H9 (cell line): ENCODE results near the gene CLIC3. TPM values are rescaled to one million over a fixed set of nuclear protein-coding genes. Genes with fewer than 3 reads are reported as not detected.

ENCODE experiments used
- DNase-seq: peaks from one replicate; pipeline ENCODE4 v3.0.0-alpha.2; 2017
- H2AFZ ChIP-seq: one replicate; pipeline ENCODE4 v1.6.1; 2013; ENCODE audit warnings: mild to moderate bottlenecking, low read length, control low read depth, moderate library complexity
- H2AK5ac ChIP-seq: 2 replicates; pipeline ENCODE4 v1.6.1; 2013; ENCODE audit warnings: low read length, control low read depth, mixed read lengths; ENCODE audit not compliant: insufficient read length
- H2BK120ac ChIP-seq: one replicate; pipeline ENCODE4 v1.6.1; 2013; ENCODE audit warnings: low read depth, mild to moderate bottlenecking, low read length, control low read depth, inconsistent platforms; ENCODE audit not compliant: poor library complexity, severe bottlenecking
- H2BK12ac ChIP-seq: 2 replicates; pipeline ENCODE4 v1.6.1; 2013; ENCODE audit warnings: low read length, control low read depth, mixed read lengths, low read depth; ENCODE audit not compliant: insufficient read length
- H2BK15ac ChIP-seq: 2 replicates; pipeline ENCODE4 v1.6.1; 2013; ENCODE audit warnings: low read depth, low read length, control low read depth
- H2BK20ac ChIP-seq: one replicate; pipeline ENCODE4 v1.6.1; 2013; ENCODE audit warnings: low read depth, mild to moderate bottlenecking, low read length, control low read depth, inconsistent platforms; ENCODE audit not compliant: poor library complexity, severe bottlenecking
- H2BK5ac ChIP-seq: 2 replicates; pipeline ENCODE4 v1.6.1; 2013; ENCODE audit warnings: low read length, control low read depth, mixed read lengths; ENCODE audit not compliant: insufficient read length
- H3K14ac ChIP-seq: 2 replicates; pipeline ENCODE4 v1.6.1; 2013; ENCODE audit warnings: low read length, control low read depth; ENCODE audit not compliant: insufficient read depth
- H3K18ac ChIP-seq: 2 replicates; pipeline ENCODE4 v1.6.1; 2013; ENCODE audit warnings: low read depth, mild to moderate bottlenecking, mixed read lengths, low read length, control low read depth; ENCODE audit not compliant: insufficient read length
- H3K23ac ChIP-seq: 2 replicates; pipeline ENCODE4 v1.6.1; 2013; ENCODE audit warnings: low read length, control low read depth, mixed read lengths, low read depth; ENCODE audit not compliant: insufficient read length
- H3K23me2 ChIP-seq: 2 replicates; pipeline ENCODE4 v1.6.1; 2013; ENCODE audit warnings: low read depth, mild to moderate bottlenecking, mixed read lengths, low read length, control low read depth; ENCODE audit not compliant: insufficient read length, poor library complexity, severe bottlenecking
- H3K27ac ChIP-seq: 2 replicates; pipeline ENCODE4 v1.5.1; 2013; ENCODE audit warnings: low read length, control low read depth, mixed read lengths, low read depth; ENCODE audit not compliant: insufficient read length
- H3K27me3 ChIP-seq: 2 replicates; pipeline ENCODE4 v1.6.1; 2013; ENCODE audit warnings: low read length, control low read depth, inconsistent platforms; ENCODE audit not compliant: insufficient read depth
- H3K4ac ChIP-seq: 2 replicates; pipeline ENCODE4 v1.6.1; 2013; ENCODE audit warnings: low read depth, mild to moderate bottlenecking, control low read depth, inconsistent platforms, low read length, moderate library complexity
- H3K4me1 ChIP-seq: 2 replicates; pipeline ENCODE4 v1.6.1; 2013; ENCODE audit warnings: low read length, control low read depth, inconsistent platforms; ENCODE audit not compliant: insufficient read depth
- H3K4me2 ChIP-seq: 2 replicates; pipeline ENCODE4 v1.6.1; 2013; ENCODE audit warnings: low read length, control low read depth, mixed read lengths; ENCODE audit not compliant: insufficient read length, insufficient read depth
- H3K56ac ChIP-seq: 2 replicates; pipeline ENCODE4 v1.6.1; 2013; ENCODE audit warnings: low read depth, mild to moderate bottlenecking, mixed read lengths, low read length, control low read depth; ENCODE audit not compliant: insufficient read length
- H3K79me1 ChIP-seq: 2 replicates; pipeline ENCODE4 v1.6.1; 2013; ENCODE audit warnings: low read depth, mild to moderate bottlenecking, moderate library complexity, low read length, control low read depth, inconsistent platforms; ENCODE audit not compliant: insufficient read depth, poor library complexity, severe bottlenecking
- H3K79me2 ChIP-seq: 2 replicates; pipeline ENCODE4 v1.6.1; 2013; ENCODE audit warnings: low read length, control low read depth, inconsistent platforms; ENCODE audit not compliant: insufficient read depth
- H3K9ac ChIP-seq: 2 replicates; pipeline ENCODE4 v1.6.1; 2013; ENCODE audit warnings: low read length, control low read depth, mixed read lengths; ENCODE audit not compliant: insufficient read length; ENCODE audit errors: extremely low read depth
- H3K9me3 ChIP-seq: one replicate; pipeline ENCODE4 v1.6.1; 2013; ENCODE audit warnings: low read depth, low read length, inconsistent platforms; ENCODE audit not compliant: control insufficient read depth
- H3T11ph ChIP-seq: one replicate; pipeline ENCODE4 v1.6.1; 2013; ENCODE audit warnings: mild to moderate bottlenecking, low read length, control low read depth, inconsistent platforms
- H4K20me1 ChIP-seq: one replicate; pipeline ENCODE4 v1.6.1; 2013; ENCODE audit not compliant: control insufficient read depth, insufficient read length, insufficient read depth
- H4K5ac ChIP-seq: 2 replicates; pipeline ENCODE4 v1.6.1; 2013; ENCODE audit warnings: low read depth, mild to moderate bottlenecking, mixed read lengths, low read length, control low read depth; ENCODE audit not compliant: insufficient read length
- H4K8ac ChIP-seq: replicated peaks from 2 replicates; pipeline ENCODE4 v1.6.1; 2013; ENCODE audit warnings: low read length, control low read depth, mixed read lengths, low read depth; ENCODE audit not compliant: insufficient read length
- H4K91ac ChIP-seq: 2 replicates; pipeline ENCODE4 v1.6.1; 2013; ENCODE audit warnings: low read depth, mild to moderate bottlenecking, moderate library complexity, mixed read lengths, low read length, control low read depth; ENCODE audit not compliant: insufficient read length
- H3K27ac Mint-ChIP-seq, 3 experiments: 2 replicates in 2 of 3; 3 replicates in 1 of 3; pipeline ENCODE4 v1.8.0; 2020 to 2021; ENCODE audit warnings: mixed read lengths in 3 of 3, mild to moderate bottlenecking in 1 of 3, moderate library complexity in 1 of 3
- H3K27me3 Mint-ChIP-seq: 2 replicates; pipeline ENCODE4 v1.8.0; 2021; ENCODE audit warnings: low read depth, mild to moderate bottlenecking, moderate library complexity, mixed read lengths
- H3K36me3 Mint-ChIP-seq, 3 experiments: 2 replicates in 2 of 3; 3 replicates in 1 of 3; pipeline ENCODE4 v1.8.0; 2020 to 2021; ENCODE audit warnings: low read depth in 3 of 3, mixed read lengths in 3 of 3; ENCODE audit not compliant: insufficient read depth in 1 of 3
- H3K4me1 Mint-ChIP-seq, 2 experiments: 2 replicates each; pipeline ENCODE4 v1.8.0; 2020; ENCODE audit warnings: mixed read lengths in 2 of 2
- H3K4me3 Mint-ChIP-seq, 2 experiments: 2 replicates in 1 of 2; 3 replicates in 1 of 2; pipeline ENCODE4 v1.8.0; 2020 to 2021; ENCODE audit warnings: mild to moderate bottlenecking in 2 of 2, mixed read lengths in 2 of 2, moderate library complexity in 1 of 2
- H3K9me3 Mint-ChIP-seq, 2 experiments: 2 replicates in 1 of 2; 3 replicates in 1 of 2; pipeline ENCODE4 v1.8.0; 2020; ENCODE audit warnings: mild to moderate bottlenecking in 2 of 2, mixed read lengths in 2 of 2, moderate library complexity in 1 of 2
- CTCF ChIP-seq: fragments of 200-600 bp; sonication (generic); conservative IDR thresholded peaks from 3 replicates; pipeline ENCODE4 v1.8.0; 2021; ENCODE audit warnings: antibody characterized with exemption, mild to moderate bottlenecking
- WGBS: extraction: QIAGEN DNeasy Blood & Tissue Kit; methylation state at CpG from one replicate; pipeline ENCODE4 v1.1.7; 2013; ENCODE audit warnings: missing lambda C conversion rate, low lambda C conversion rate, mixed read lengths; ENCODE audit not compliant: insufficient read length; ENCODE audit errors: extremely low coverage; 5-methylcytosine and 5-hydroxymethylcytosine counted together
- total RNA-seq: library from RNA; stranded (reverse); gene quantifications from 2 replicates; pipeline ENCODE4 v1.2.1, GENCODE V29; 2021

CLIC3 gene
- total RNA-seq, 1 experiment from 2014 or later, result 0.31 TPM

- Histone ChIP-seq H4K5ac (no peak within 1 kb of the TSS), H3K23ac (no peak within 1 kb of the TSS), H3K4ac (no peak within 1 kb of the TSS), H3K4me1 (no peaks in the 10 kb centered on the region; the same call in 1 of the 2 replicates), H2BK15ac (no peak within 1 kb of the TSS), H2AFZ (no peak within 1 kb of the TSS), H3K9ac (no peak within 1 kb of the TSS), H4K91ac (no peak within 1 kb of the TSS), H2BK5ac (no peak within 1 kb of the TSS), H3K18ac (peak within 1 kb of the TSS; percentile 65), H3K27ac (no peak within 1 kb of the TSS), H3K27me3 (no peaks in the 10 kb centered on the region), H3K9me3 (no peaks in the 10 kb centered on the region), H2BK12ac (no peak within 1 kb of the TSS), H2BK20ac (no peak within 1 kb of the TSS), H2AK5ac (no peak within 1 kb of the TSS), H3K14ac (peak within 1 kb of the TSS; percentile 41; the same call in 1 of the 2 replicates), H3K79me2 (no peaks in the 10 kb centered on the region), H4K8ac (no peak within 1 kb of the TSS), H3K79me1 (no peaks in the 10 kb centered on the region), H3K4me2 (peak within 1 kb of the TSS; percentile 59), H3T11ph (no peak within 1 kb of the TSS), H3K56ac (no peak within 1 kb of the TSS), H3K23me2 (peaks cover 9% of the 10 kb centered on the region), H2BK120ac (no peak within 1 kb of the TSS), H4K20me1 (no peaks in the 10 kb centered on the region)
- Mint-ChIP-seq H3K36me3 (peaks cover 0 to 3% (median 0%) of the 10 kb centered on the region in 3 experiments; a peak in 1 of 7 replicates), H3K4me3 (peak within 1 kb of the TSS; percentile 54 to 78), H3K9me3 (no peaks in the 10 kb centered on the region), H3K4me1 (peaks cover 2 to 16% of the 10 kb centered on the region in 2 experiments), H3K27ac (no peak within 1 kb of the TSS), H3K27me3 (peaks cover 7% of the 10 kb centered on the region)
- DNase-seq, result no peak
- no CpG with 5 or more reads among the region's 10 CpGs for WGBS
- no peak for TF ChIP-seq CTCF
Observed at GRCh38 chr9:136977223-136977622, 19.1 kb downstream of the CLIC3 start, which contains the start of gene PTGDS. Gene PTGDS, plus strand, starts transcription at chr9:136977504. Its CDS starts 75 bp downstream, at chr9:136977579.
